Cardiac muscle cell (in vitro differentiated cells and primary cell): ENCODE results near the gene NKAPD1. TPM values are rescaled to one million over a fixed set of nuclear protein-coding genes. Genes with fewer than 3 reads are reported as not detected.
A peak's percentile ranks its signal among the peaks of the same experiment; 100 is the strongest.
"Not testable (repeated sequence)": the region's sequence is repeated elsewhere in the genome, so short reads cannot be mapped to it uniquely, and the experiment has no call there.

Experiments
- DNase-seq, 2 donors: peaks; one replicate each; pipeline versions ENCODE4 v3.0.0 to v3.0.0-alpha.2; 2010 to 2017; ENCODE audit warnings: low read depth in 1 of 2, low spot score in 1 of 2
- H3K27ac ChIP-seq: fragments of 200-600 bp; sonication (generic); 2 replicates; pipeline ENCODE4 v1.5.1; 2016
- H3K27me3 ChIP-seq: fragments of 200-600 bp; sonication (generic); 2 replicates; pipeline ENCODE4 v1.6.0; 2016; ENCODE audit warnings: control low read depth
- H3K36me3 ChIP-seq: fragments of 200-600 bp; sonication (generic); 2 replicates; pipeline ENCODE4 v1.5.1; 2016; ENCODE audit warnings: control low read depth
- H3K4me1 ChIP-seq: fragments of 200-600 bp; sonication (generic); 2 replicates; pipeline ENCODE4 v1.8.1; 2017; ENCODE audit warnings: low read depth, mild to moderate bottlenecking, mixed run types
- H3K4me3 ChIP-seq: fragments of 200-600 bp; sonication (generic); 2 replicates; pipeline ENCODE4 v1.5.1; 2016; ENCODE audit warnings: mild to moderate bottlenecking
- H3K9me3 ChIP-seq: fragments of 200-600 bp; sonication (generic); 2 replicates; pipeline ENCODE4 v1.5.1; 2017; ENCODE audit warnings: low read depth, mild to moderate bottlenecking, control low read depth
- CTCF ChIP-seq: IDR thresholded peaks from 2 replicates; pipeline ENCODE4 v1.5.1; 2012; ENCODE audit warnings: low read depth, mild to moderate bottlenecking, low read length
- polyA plus RNA-seq: library from polyadenylated mRNA; unstranded; fragments of >200 nt; fragmentation: Nextera tagmentation; extraction: Ambion mirVana; gene quantifications from 2 replicates; pipeline ENCODE4 v1.2.1, GENCODE V29; 2016
- total RNA-seq: library from RNA; depleted of rRNA; stranded (reverse); fragments of >200 nt; gene quantifications from 2 replicates; pipeline ENCODE4 v1.2.3, GENCODE V29; 2016

Gene NKAPD1
- total RNA-seq (15.0 and 19.6 TPM in 2 replicates), polyA plus RNA-seq (12.8 and 16.2 TPM in 2 replicates)

GRCh38 chr11:112073941-112074811 lies at the start of gene NKAPD1, which contains the start of gene PIH1D2:
Gene NKAPD1 (plus strand): TSS chr11:112074299. CDS start chr11:112075575, 1,276 bp downstream.
Gene PIH1D2 (minus strand): TSS chr11:112074017. CDS start chr11:112073174, 843 bp downstream.
- DNase-seq: peak; percentile 90 to 94
- peak; percentile 4 for TF ChIP-seq CTCF
- Histone ChIP-seq H3K9me3 (no peaks in the 10 kb centered on the region), H3K4me1 (no peaks in the 10 kb centered on the region), H3K27me3 (no peaks in the 10 kb centered on the region), H3K4me3 (peak within 1 kb of the TSS; percentile 86), H3K27ac (peak within 1 kb of the TSS; percentile 97), H3K36me3 (peaks cover 25% of the 10 kb centered on the region)

GRCh38 chr11:112024773-112025678 lies 49.1 kb upstream of the NKAPD1 start, which contains the start of gene DLAT:
Gene DLAT (plus strand): TSS chr11:112025408. CDS start chr11:112025473, 65 bp downstream.
- TF ChIP-seq CTCF: no peak
- Histone ChIP-seq H3K27me3 (no peaks in the 10 kb centered on the region), H3K36me3 (peaks cover 27% of the 10 kb centered on the region), H3K4me1 (peaks cover 32% of the 10 kb centered on the region), H3K4me3 (peak within 1 kb of the TSS; percentile 59), H3K27ac (peak within 1 kb of the TSS; percentile 90), H3K9me3 (no peaks in the 10 kb centered on the region)
- DNase-seq: peak; percentile 80 to 97

- H3K4me3 ChIP-seq: peak overlapping the region; percentile 59
- DNase-seq: peak in 1 of 2 donors; percentile 18
- H3K36me3 ChIP-seq: peaks cover 34% of the 10 kb centered on the region
- no peak for TF ChIP-seq CTCF
- peaks cover 26% of the 10 kb centered on the region for H3K4me1 ChIP-seq
- H3K27me3 ChIP-seq: no peaks in the 10 kb centered on the region
- no peaks in the 10 kb centered on the region for H3K9me3 ChIP-seq
- H3K27ac ChIP-seq: peak overlapping the region; percentile 90
These were observed 48.4 kb upstream of the NKAPD1 start for GRCh38 chr11:112025707-112026106.

GRCh38 chr11:112026784-112027410 lies 47.2 kb upstream of the NKAPD1 start:
- not testable (repeated sequence) for H3K9me3 ChIP-seq, H3K27ac ChIP-seq, H3K4me3 ChIP-seq, DNase-seq, H3K27me3 ChIP-seq
- H3K4me1 ChIP-seq: peaks cover 24% of the 10 kb centered on the region
- H3K36me3 ChIP-seq: peaks cover 42% of the 10 kb centered on the region

GRCh38 chr11:112029460-112029859 lies 44.6 kb upstream of the NKAPD1 start:
- no peak for DNase-seq
- no peaks in the 10 kb centered on the region for H3K27me3 ChIP-seq
- no peaks in the 10 kb centered on the region for H3K4me1 ChIP-seq
- H3K27ac ChIP-seq: peak overlapping the region; percentile 40
- no peak for TF ChIP-seq CTCF
- H3K9me3 ChIP-seq: no peaks in the 10 kb centered on the region
- H3K36me3 ChIP-seq: peaks cover 55% of the 10 kb centered on the region
- H3K4me3 ChIP-seq: no peak overlapping the region
